NCI-H2227 (cell line): ENCODE measurements around the gene RAD23A.

Experiments used
- DNase-seq: peaks from one replicate; lab custom pipeline; 2025; ENCODE audit not compliant: unreplicated experiment; lab: John Stamatoyannopoulos, UW

The RAD23A gene

DNA sequence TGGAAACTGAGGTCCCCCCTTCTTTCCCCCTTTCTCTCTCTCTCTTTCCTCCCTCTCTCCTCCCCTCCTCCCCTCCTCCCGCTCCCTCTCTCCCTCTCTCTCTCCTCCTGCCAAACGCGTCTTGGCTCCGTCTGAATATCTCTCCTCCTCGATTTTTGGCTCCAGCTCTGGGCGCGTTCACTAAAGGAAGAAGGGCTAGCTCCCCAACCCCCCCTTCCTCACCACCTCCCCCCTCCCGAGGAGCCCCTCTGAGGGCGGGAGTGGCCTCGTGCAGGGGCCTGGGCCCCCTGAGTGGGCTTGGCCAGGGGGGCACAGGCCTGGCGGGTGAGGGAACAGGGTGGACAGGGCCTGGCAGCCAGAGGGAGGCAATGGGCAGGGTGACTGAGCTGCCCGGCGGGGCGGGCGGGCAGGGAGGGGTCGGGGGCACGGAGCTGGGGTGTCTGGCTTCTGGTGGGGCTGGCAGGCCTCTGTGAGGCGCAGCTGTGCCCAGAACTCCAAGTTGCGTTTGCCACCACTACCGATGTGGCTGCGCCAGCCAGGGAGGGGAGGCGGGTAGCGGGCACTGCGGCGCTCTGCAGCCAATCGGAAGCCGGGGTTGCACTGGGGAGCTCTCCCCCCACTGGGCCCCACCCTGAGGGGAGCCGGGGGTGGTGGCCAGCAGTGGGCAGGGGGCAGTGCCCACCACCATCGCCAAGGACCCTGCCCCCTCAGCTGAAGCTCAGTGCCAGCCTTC lies 56.7 kb downstream of the RAD23A start:
- DNase-seq = no peak

GRCh38 chr19:13003081-13003480 lies 57.4 kb downstream of the RAD23A start:
- no peak for DNase-seq
